ENCODE data around the gene CMTM5.

Gene CMTM5

DNA sequence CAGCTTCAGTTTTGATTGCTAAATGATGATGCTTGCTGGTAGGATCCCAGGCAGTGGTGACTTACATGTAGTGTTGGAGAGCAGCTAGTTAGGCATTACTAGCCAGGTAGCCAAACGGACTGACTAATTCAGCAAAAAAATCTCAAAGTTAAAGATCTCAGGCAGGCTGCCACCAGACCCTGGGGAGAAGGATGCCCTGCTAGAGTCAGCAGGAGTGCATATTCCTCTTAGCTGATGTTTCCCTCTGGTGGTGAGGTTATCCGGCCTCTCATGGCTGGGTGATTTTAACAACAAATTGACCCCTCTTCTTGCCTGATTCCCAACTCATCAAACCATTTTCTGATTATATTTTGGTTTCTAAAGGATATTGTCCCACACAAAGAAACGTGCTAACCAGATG lies 14.6 kb upstream of the CMTM5 start:
- Histone ChIP-seq H4K8ac (ENCODE audit: low read depth, low read length) (no peak overlapping the region), H3K14ac (ENCODE audit: low read length) (no peak overlapping the region)
- no CpG with 5 or more reads among the region's 3 CpGs for WGBS (ENCODE audit: extremely low coverage, insufficient coverage, insufficient read length)

GRCh38 chr14:23364164-23365035 lies 12.4 kb upstream of the CMTM5 start:
- Histone ChIP-seq H3K4me2 (ENCODE audit: low read length) (peak overlapping the region; percentile 89), H3K18ac (ENCODE audit: low read length) (peak overlapping the region; percentile 100), H3K36me3 (ENCODE audit: control insufficient read depth in 1 of 2, insufficient read depth in 2 of 2, low read length in 2 of 2) (peaks cover 14 to 15% of the 10 kb centered on the region in 2 experiments), H3K14ac (ENCODE audit: low read length) (peak overlapping the region; percentile 100), H2BK5ac (ENCODE audit: low read depth, low read length, poor library complexity) (peak overlapping the region; percentile 91), H2AFZ (ENCODE audit: insufficient read depth, low read length, poor library complexity) (peak overlapping the region; percentile 93), H3K27me3 (ENCODE audit: insufficient read depth, low read length) (no peaks in the 10 kb centered on the region), H4K8ac (ENCODE audit: low read depth, low read length) (peak overlapping the region; percentile 95), H2AK5ac (ENCODE audit: low read length) (peak overlapping the region; percentile 99), H2BK12ac (ENCODE audit: low read length) (peak overlapping the region; percentile 42), H3K27ac (ENCODE audit: low read depth, low read length) (peak overlapping the region; percentile 81), H2BK120ac (ENCODE audit: insufficient read depth, low read length, poor library complexity) (peak overlapping the region; percentile 96), H4K91ac (ENCODE audit: low read depth, low read length) (peak overlapping the region; percentile 98), H3K4ac (ENCODE audit: low read depth, low read length) (peak overlapping the region; percentile 100), H4K12ac (ENCODE audit: low read depth, low read length) (peak overlapping the region; percentile 97), H3K9me3 (ENCODE audit: insufficient read depth, low read depth, low read length) (no peaks in the 10 kb centered on the region), H3K4me3 (ENCODE audit: low read depth, low read length) (peak overlapping the region; percentile 78), H3K4me1 (ENCODE audit: control insufficient read depth in 1 of 2, insufficient read depth in 2 of 2, low read length in 2 of 2) (peaks cover 7 to 19% of the 10 kb centered on the region in 2 experiments), H3K23ac (ENCODE audit: low read length) (no peak overlapping the region), H3K9ac (ENCODE audit: low read length) (peak overlapping the region; percentile 95), H3K79me2 (ENCODE audit: control insufficient read depth, insufficient read depth, low read length, poor library complexity) (peaks cover 19% of the 10 kb centered on the region), H3K79me1 (ENCODE audit: low read length) (peaks cover 23% of the 10 kb centered on the region)
- peak in 1 of 2 donors; percentile 49 for DNase-seq
- WGBS (ENCODE audit: extremely low coverage, insufficient coverage, insufficient read length), result no CpG with 5 or more reads among the region's 21 CpGs

More for the DNA sequence above, 14.6 kb upstream of the CMTM5 start:
- no peak overlapping the region for H3K4me2 ChIP-seq (ENCODE audit: low read length)
- no peak overlapping the region for H4K91ac ChIP-seq (ENCODE audit: low read depth, low read length)
- peaks cover 19% of the 10 kb centered on the region for H3K79me2 ChIP-seq (ENCODE audit: control insufficient read depth, insufficient read depth, low read length, poor library complexity)
- no peak overlapping the region for H3K27ac ChIP-seq (ENCODE audit: low read depth, low read length)
- no peak for DNase-seq
- H2AFZ ChIP-seq (ENCODE audit: insufficient read depth, low read length, poor library complexity), result no peak overlapping the region
- H3K4ac ChIP-seq (ENCODE audit: low read depth, low read length), result no peak overlapping the region
- no peak overlapping the region for H2BK5ac ChIP-seq (ENCODE audit: low read depth, low read length, poor library complexity)
- no peak overlapping the region for H2BK12ac ChIP-seq (ENCODE audit: low read length)
- no peaks in the 10 kb centered on the region for H3K27me3 ChIP-seq (ENCODE audit: insufficient read depth, low read length)
- peaks cover 30 to 32% of the 10 kb centered on the region in 2 experiments for H3K36me3 ChIP-seq (ENCODE audit: control insufficient read depth in 1 of 2, insufficient read depth in 2 of 2, low read length in 2 of 2)
- H2BK120ac ChIP-seq (ENCODE audit: insufficient read depth, low read length, poor library complexity), result no peak overlapping the region
- peaks cover 23% of the 10 kb centered on the region for H3K79me1 ChIP-seq (ENCODE audit: low read length)
- H3K23ac ChIP-seq (ENCODE audit: low read length), result no peak overlapping the region
- H4K12ac ChIP-seq (ENCODE audit: low read depth, low read length), result no peak overlapping the region
- peaks cover 7 to 19% of the 10 kb centered on the region in 2 experiments for H3K4me1 ChIP-seq (ENCODE audit: control insufficient read depth in 1 of 2, insufficient read depth in 2 of 2, low read length in 2 of 2)
- no peak overlapping the region for H3K4me3 ChIP-seq (ENCODE audit: low read depth, low read length)
- no peak overlapping the region for H3K18ac ChIP-seq (ENCODE audit: low read length)
- no peak overlapping the region for H2AK5ac ChIP-seq (ENCODE audit: low read length)
- no peaks in the 10 kb centered on the region for H3K9me3 ChIP-seq (ENCODE audit: insufficient read depth, low read depth, low read length)
- H3K9ac ChIP-seq (ENCODE audit: low read length), result no peak overlapping the region

- Histone ChIP-seq H3K27ac (ENCODE audit: low read depth, low read length) (peak within 1 kb of the TSS; percentile 81), H4K91ac (ENCODE audit: low read depth, low read length) (peak within 1 kb of the TSS; percentile 98), H3K23ac (ENCODE audit: low read length) (no peak within 1 kb of the TSS), H3K4me1 (ENCODE audit: control insufficient read depth in 1 of 2, insufficient read depth in 2 of 2, low read length in 2 of 2) (peaks cover 7 to 19% of the 10 kb centered on the region in 2 experiments), H3K36me3 (ENCODE audit: control insufficient read depth in 1 of 2, insufficient read depth in 2 of 2, low read length in 2 of 2) (peaks cover 6 to 8% of the 10 kb centered on the region in 2 experiments), H3K9ac (ENCODE audit: low read length) (peak within 1 kb of the TSS; percentile 95), H3K4me3 (ENCODE audit: low read depth, low read length) (peak within 1 kb of the TSS; percentile 78), H3K18ac (ENCODE audit: low read length) (peak within 1 kb of the TSS; percentile 100), H4K12ac (ENCODE audit: low read depth, low read length) (peak within 1 kb of the TSS; percentile 97), H3K4ac (ENCODE audit: low read depth, low read length) (peak within 1 kb of the TSS; percentile 100), H2BK12ac (ENCODE audit: low read length) (peak within 1 kb of the TSS; percentile 53), H3K9me3 (ENCODE audit: insufficient read depth, low read depth, low read length) (no peaks in the 10 kb centered on the region), H3K27me3 (ENCODE audit: insufficient read depth, low read length) (no peaks in the 10 kb centered on the region), H2AK5ac (ENCODE audit: low read length) (peak within 1 kb of the TSS; percentile 99), H2BK5ac (ENCODE audit: low read depth, low read length, poor library complexity) (peak within 1 kb of the TSS; percentile 91), H3K4me2 (ENCODE audit: low read length) (peak within 1 kb of the TSS; percentile 89), H2BK120ac (ENCODE audit: insufficient read depth, low read length, poor library complexity) (peak within 1 kb of the TSS; percentile 96), H3K79me1 (ENCODE audit: low read length) (peaks cover 23% of the 10 kb centered on the region), H2AFZ (ENCODE audit: insufficient read depth, low read length, poor library complexity) (peak within 1 kb of the TSS; percentile 93), H4K8ac (ENCODE audit: low read depth, low read length) (peak within 1 kb of the TSS; percentile 95), H3K14ac (ENCODE audit: low read length) (peak within 1 kb of the TSS; percentile 100), H3K79me2 (ENCODE audit: control insufficient read depth, insufficient read depth, low read length, poor library complexity) (peaks cover 19% of the 10 kb centered on the region)
- no CpG with 5 or more reads among the region's 74 CpGs for WGBS (ENCODE audit: extremely low coverage, insufficient coverage, insufficient read length)
- peak; percentile 66 to 85 for DNase-seq
Measured at GRCh38 chr14:23365036-23365731, 11.7 kb upstream of the CMTM5 start, which contains the start of gene EFS. TSS of gene EFS (minus strand) at chr14:23365172. CDS start at chr14:23365025, 147 bp downstream.

- peaks cover 0 to 1% of the 10 kb centered on the region in 2 experiments for H3K36me3 ChIP-seq (ENCODE audit: control insufficient read depth in 1 of 2, insufficient read depth in 2 of 2, low read length in 2 of 2)
- H3K4me1 ChIP-seq (ENCODE audit: control insufficient read depth in 1 of 2, insufficient read depth in 2 of 2, low read length in 2 of 2), result peaks cover 7 to 17% of the 10 kb centered on the region in 2 experiments
- H2AFZ ChIP-seq (ENCODE audit: insufficient read depth, low read length, poor library complexity), result peak overlapping the region; percentile 61
- peak overlapping the region; percentile 53 for H2BK12ac ChIP-seq (ENCODE audit: low read length)
- peak overlapping the region; percentile 80 for H2AK5ac ChIP-seq (ENCODE audit: low read length)
- H3K14ac ChIP-seq (ENCODE audit: low read length), result peak overlapping the region; percentile 100
- H3K4me2 ChIP-seq (ENCODE audit: low read length), result peak overlapping the region; percentile 89
- no CpG with 5 or more reads among the region's 51 CpGs for WGBS (ENCODE audit: extremely low coverage, insufficient coverage, insufficient read length)
- H3K23ac ChIP-seq (ENCODE audit: low read length), result no peak overlapping the region
- peak overlapping the region; percentile 78 for H3K4me3 ChIP-seq (ENCODE audit: low read depth, low read length)
- peak overlapping the region; percentile 100 for H3K4ac ChIP-seq (ENCODE audit: low read depth, low read length)
- H3K27me3 ChIP-seq (ENCODE audit: insufficient read depth, low read length), result no peaks in the 10 kb centered on the region
- peak overlapping the region; percentile 91 for H2BK5ac ChIP-seq (ENCODE audit: low read depth, low read length, poor library complexity)
- peak overlapping the region; percentile 97 for H4K12ac ChIP-seq (ENCODE audit: low read depth, low read length)
- H2BK120ac ChIP-seq (ENCODE audit: insufficient read depth, low read length, poor library complexity), result peak overlapping the region; percentile 96
- peaks cover 19% of the 10 kb centered on the region for H3K79me2 ChIP-seq (ENCODE audit: control insufficient read depth, insufficient read depth, low read length, poor library complexity)
- H3K79me1 ChIP-seq (ENCODE audit: low read length), result peaks cover 23% of the 10 kb centered on the region
- H4K91ac ChIP-seq (ENCODE audit: low read depth, low read length), result peak overlapping the region; percentile 98
- peak in 1 of 2 donors; percentile 53 for DNase-seq
- H3K27ac ChIP-seq (ENCODE audit: low read depth, low read length), result peak overlapping the region; percentile 81
- H4K8ac ChIP-seq (ENCODE audit: low read depth, low read length), result peak overlapping the region; percentile 95
- peak overlapping the region; percentile 100 for H3K18ac ChIP-seq (ENCODE audit: low read length)
- peaks cover 2% of the 10 kb centered on the region for H3K9me3 ChIP-seq (ENCODE audit: insufficient read depth, low read depth, low read length)
- H3K9ac ChIP-seq (ENCODE audit: low read length), result peak overlapping the region; percentile 95
Measured at GRCh38 chr14:23365732-23366425, 11.0 kb upstream of the CMTM5 start.

Measured in trophoblast cell (in vitro differentiated cells and primary cell).